GM12865 (cell line): ENCODE results near the gene POLA1.

ENCODE experiments used
- DNase-seq: peaks from one replicate; pipeline ENCODE4 v3.0.0; 2010; ENCODE audit warnings: low read depth
- H3K4me3 ChIP-seq: 2 replicates; pipeline ENCODE4 v1.5.1; 2011; ENCODE audit warnings: mild to moderate bottlenecking, low read depth, low read length, control low read depth
- TF ChIP-seq, protein P1 (sequence below): IDR thresholded peaks from 2 replicates; pipeline ENCODE4 v1.5.1; 2011; ENCODE audit warnings: low read length, control low read depth, low read depth, inconsistent platforms; ENCODE audit not compliant: insufficient read depth; ENCODE audit errors: missing control alignments

The POLA1 gene

DNA sequence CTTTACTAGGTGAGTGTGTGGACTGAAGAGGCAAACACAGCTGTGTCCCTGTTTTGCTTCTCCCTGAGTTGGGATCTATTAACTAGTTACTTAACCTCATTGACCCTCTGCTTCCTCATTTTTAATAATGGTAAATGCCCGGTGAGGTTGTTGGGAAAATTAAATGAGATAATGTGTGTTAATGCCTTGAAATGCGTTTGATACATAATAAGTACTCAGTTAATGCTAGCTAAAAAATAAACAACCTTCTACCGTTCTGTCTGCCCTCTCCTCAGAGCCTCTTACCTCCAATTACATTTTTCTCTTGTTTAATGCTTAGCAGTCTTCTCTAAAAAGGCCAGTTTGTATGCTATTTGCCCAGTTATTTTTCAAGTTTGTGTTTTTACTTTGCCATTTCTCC, 70.3 kb downstream of the POLA1 start:
- TF ChIP-seq, protein P1, sequence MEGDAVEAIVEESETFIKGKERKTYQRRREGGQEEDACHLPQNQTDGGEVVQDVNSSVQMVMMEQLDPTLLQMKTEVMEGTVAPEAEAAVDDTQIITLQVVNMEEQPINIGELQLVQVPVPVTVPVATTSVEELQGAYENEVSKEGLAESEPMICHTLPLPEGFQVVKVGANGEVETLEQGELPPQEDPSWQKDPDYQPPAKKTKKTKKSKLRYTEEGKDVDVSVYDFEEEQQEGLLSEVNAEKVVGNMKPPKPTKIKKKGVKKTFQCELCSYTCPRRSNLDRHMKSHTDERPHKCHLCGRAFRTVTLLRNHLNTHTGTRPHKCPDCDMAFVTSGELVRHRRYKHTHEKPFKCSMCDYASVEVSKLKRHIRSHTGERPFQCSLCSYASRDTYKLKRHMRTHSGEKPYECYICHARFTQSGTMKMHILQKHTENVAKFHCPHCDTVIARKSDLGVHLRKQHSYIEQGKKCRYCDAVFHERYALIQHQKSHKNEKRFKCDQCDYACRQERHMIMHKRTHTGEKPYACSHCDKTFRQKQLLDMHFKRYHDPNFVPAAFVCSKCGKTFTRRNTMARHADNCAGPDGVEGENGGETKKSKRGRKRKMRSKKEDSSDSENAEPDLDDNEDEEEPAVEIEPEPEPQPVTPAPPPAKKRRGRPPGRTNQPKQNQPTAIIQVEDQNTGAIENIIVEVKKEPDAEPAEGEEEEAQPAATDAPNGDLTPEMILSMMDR, result no peak
- no peak for DNase-seq
- no peak overlapping the region for H3K4me3 ChIP-seq

DNA sequence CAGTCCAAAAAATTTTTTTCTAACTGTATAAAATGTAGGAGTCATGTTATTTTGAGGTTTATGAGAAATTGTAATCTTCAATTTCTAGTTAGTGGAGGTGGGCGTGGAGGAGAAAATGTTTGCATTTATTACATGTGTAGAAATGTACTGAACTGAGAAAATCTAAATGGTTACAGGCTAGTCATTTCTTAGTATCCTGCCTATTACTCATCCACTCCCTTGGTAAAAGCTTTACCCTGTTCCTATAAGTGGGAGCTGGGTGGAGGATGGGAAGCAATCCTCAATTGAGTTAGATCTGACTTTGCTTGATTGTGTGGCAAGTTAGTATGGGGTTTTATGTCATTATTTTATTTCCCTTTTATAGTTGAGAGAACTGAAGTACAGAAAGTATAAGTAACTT, 73.8 kb downstream of the POLA1 start:
- no peak for DNase-seq
- H3K4me3 ChIP-seq, result no peak overlapping the region
- TF ChIP-seq, protein P1, result no peak

DNA sequence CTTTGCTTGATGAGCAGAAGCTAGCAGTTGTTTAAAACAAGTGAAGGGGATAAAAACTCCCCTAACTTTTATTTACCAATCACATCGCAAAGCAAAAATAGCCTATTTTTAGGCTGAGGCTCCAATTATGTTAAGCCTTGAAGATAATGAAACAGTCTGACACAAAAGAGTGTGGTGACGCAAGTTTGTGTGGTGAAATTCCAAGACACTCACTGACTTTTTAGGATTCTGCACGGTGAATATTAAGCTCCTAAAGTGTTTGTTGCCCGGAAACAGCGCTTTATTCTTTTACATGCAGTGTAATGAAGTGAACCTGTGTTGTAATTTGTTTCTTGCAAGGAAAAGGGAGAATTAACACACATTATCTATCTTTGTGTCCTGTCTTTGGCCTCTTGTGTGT, 74.8 kb downstream of the POLA1 start:
- no peak overlapping the region for H3K4me3 ChIP-seq
- DNase-seq, result no peak
- TF ChIP-seq, protein P1, result no peak

DNA sequence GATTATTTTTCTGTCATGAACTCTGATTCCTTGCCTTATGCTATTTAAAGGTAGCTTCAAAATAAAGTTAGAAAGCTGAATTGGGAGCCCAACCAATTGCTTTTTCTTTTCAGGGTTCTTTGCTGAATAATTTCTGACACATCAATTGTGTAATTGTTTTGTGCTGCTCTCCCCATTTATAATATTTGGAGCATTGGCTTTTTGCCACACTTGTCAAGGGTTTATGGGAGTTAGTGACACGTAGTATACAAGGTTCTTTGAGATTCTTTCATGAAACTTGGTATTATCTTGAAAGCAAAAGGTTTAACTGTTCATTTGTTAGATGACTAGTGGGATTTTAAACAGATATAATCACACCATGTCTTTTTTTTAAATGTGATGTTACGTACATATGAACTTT, 80.9 kb downstream of the POLA1 start:
- no peak overlapping the region for H3K4me3 ChIP-seq
- DNase-seq, result no peak

DNA sequence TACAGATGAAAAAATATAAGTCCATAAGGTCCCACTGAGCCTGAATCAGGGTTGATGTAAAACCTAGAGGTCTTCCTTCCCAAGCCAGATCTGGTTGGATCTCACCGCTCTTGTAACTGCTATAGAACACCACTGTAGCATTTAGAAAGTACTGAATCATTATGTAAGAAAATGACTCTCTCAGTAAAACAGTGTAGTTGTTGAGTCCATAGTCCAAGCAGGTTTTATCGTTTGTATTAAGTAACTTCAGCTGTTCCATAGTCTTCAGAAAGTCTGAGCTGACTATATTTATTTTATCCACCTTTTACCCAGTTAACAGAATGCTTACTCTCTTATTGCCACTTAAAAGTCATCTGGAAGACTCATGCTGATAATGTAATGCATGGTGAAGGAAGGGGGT, 82.2 kb downstream of the POLA1 start:
- TF ChIP-seq, protein P1, result no peak
- no peak overlapping the region for H3K4me3 ChIP-seq
- no peak for DNase-seq

More for the DNA sequence above, 80.9 kb downstream of the POLA1 start:
- TF ChIP-seq, protein P1, result no peak

DNA sequence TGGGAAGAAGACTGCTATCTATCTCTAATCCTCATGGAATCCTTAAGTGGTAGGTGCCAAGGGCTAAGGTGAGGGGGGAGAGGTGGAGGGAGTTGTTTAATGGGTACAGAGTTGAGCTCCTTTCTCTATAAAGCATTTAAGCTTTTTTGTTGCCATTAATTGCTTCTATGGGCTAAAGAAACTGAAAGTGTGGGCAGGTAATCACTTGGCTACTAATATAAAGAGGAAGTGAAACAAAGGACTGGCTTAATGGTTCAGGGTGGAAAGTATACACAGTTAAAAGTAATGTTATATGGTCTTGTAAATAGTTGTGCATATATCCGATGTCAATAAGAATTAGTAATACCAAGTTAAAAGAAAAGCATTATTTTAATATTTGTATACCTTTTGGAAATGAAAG, 83.9 kb downstream of the POLA1 start:
- H3K4me3 ChIP-seq, result no peak overlapping the region
- peak; percentile 47 for DNase-seq
- TF ChIP-seq, protein P1, result no peak

DNA sequence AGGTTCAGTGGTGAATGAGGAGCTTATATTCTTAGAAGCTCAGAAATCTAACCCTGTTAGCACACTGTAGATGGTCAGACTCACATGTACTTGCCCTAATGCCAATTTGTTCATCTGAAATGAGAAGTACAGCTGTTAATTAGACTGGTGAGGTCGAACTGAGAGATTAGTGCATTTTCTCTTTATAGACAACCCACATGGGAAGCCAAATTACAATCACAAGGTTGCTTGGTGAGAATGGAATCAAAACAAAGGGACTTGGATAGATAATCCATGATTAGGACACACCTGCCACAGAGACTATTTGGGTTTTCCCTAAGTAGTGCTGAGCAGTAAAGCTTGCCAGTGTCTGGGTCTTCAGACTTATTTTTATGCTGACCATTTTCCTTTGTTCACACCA, 88.3 kb downstream of the POLA1 start:
- TF ChIP-seq, protein P1, result no peak
- no peak for DNase-seq

More for the DNA sequence above, 88.3 kb downstream of the POLA1 start:
- H3K4me3 ChIP-seq, result no peak overlapping the region
